Right cardiac atrium (tissue), 5 donors: ENCODE data around the gene IFFO2. TPM values are rescaled to one million over a fixed set of nuclear protein-coding genes. Genes with fewer than 3 reads are reported as not detected.
A peak's percentile ranks its signal among the peaks of the same experiment; 100 is the strongest.

Source experiments
- ATAC-seq, 2 donors: fragments of 200-7000 bp; cut with Tn5 transposase; one replicate each; pipeline versions ENCODE4 v1.8.0 to v1.9.1; 2020; ENCODE audit warnings: moderate library complexity in 2 of 2, mild to moderate bottlenecking in 1 of 2
- DNase-seq, 3 donors: peaks; one replicate each; pipeline ENCODE4 v3.0.0-alpha.2; 2020
- H3K27ac ChIP-seq: one replicate; pipeline ENCODE4 v1.5.1; 2013; ENCODE audit warnings: mild to moderate bottlenecking, low read length, control low read depth, moderate library complexity
- H3K27me3 ChIP-seq: one replicate; pipeline ENCODE4 v1.6.1; 2013; ENCODE audit not compliant: control insufficient read depth, insufficient read depth
- H3K4me1 ChIP-seq: one replicate; pipeline ENCODE4 v1.6.1; 2013; ENCODE audit warnings: low read length; ENCODE audit not compliant: control insufficient read depth, insufficient read depth
- H3K4me3 ChIP-seq: one replicate; pipeline ENCODE4 v1.5.1; 2013; ENCODE audit warnings: low read length, control low read depth
- H3K9me3 ChIP-seq: one replicate; pipeline ENCODE4 v1.6.1; 2013; ENCODE audit warnings: low read length; ENCODE audit not compliant: control insufficient read depth
- WGBS: extraction: QIAGEN DNeasy Blood & Tissue Kit; methylation state at CpG from one replicate; pipeline ENCODE4 v1.1.7; 2013; 5-methylcytosine and 5-hydroxymethylcytosine counted together
- intact Hi-C, 4 donors: fragments of 100-400 bp; cut with DNase I; formaldehyde crosslinking; loops; one replicate each; pipeline versions ENCODE4 v1.11.0 to v1.14.0; 2022 to 2023
- long read RNA-seq, 4 donors: library from polyadenylated mRNA; unstranded; transcript quantifications; one replicate each; pipeline ENCODE4 v2.0.0, GENCODE V29; 2020 to 2021
- polyA plus RNA-seq: library from polyadenylated mRNA; stranded (reverse); fragments of 200-250 nt; gene quantifications from one replicate; pipeline ENCODE4 v1.2.3, GENCODE V29; 2013
- total RNA-seq, 4 donors: library from RNA; stranded (reverse); fragmentation: NEBNext Ultra II Directional; extraction: Animal tissue kit (Norgen Biotek cat#: 25700); gene quantifications; one replicate each; pipeline ENCODE4 v1.2.1, GENCODE V29; 2021
- donor health status: healthy with polysubstance abuse.
- donor health status: DM: no; HTN: yes; CAD: no.
- donor health status: DM: no; HTN: no; CAD: no.
- donor health status: DM: no; HTN: yes; CAD: no; lungs with severe emphysema.
- donor health status: DM: yes; HTN: yes; CAD: no.

Gene IFFO2
- total RNA-seq (10 to 100 TPM in 1 of 4 donors, 1 to 10 TPM in 3; 6.7 to 12.7 (median 8.1) TPM), polyA plus RNA-seq (5.0 TPM)
- long read RNA-seq, donor 1, full-length matches to known transcripts: 2 of 3 reads
- long read RNA-seq, donor 1, partial matches to known transcripts: 0 of 3 reads
- long read RNA-seq, donor 1, other reads (novel, unspliced or antisense): 1 of 3 reads
- long read RNA-seq, donor 2: 0 reads
- long read RNA-seq, donor 3, partial matches to known transcripts: 0 of 1 reads
- long read RNA-seq, donor 3, other reads (novel, unspliced or antisense): 1 of 1 reads
- long read RNA-seq, donor 4, full-length matches to known transcripts: 2 of 3 reads
- long read RNA-seq, donor 4, partial matches to known transcripts: 0 of 3 reads
- long read RNA-seq, donor 4, other reads (novel, unspliced or antisense): 1 of 3 reads

DNA sequence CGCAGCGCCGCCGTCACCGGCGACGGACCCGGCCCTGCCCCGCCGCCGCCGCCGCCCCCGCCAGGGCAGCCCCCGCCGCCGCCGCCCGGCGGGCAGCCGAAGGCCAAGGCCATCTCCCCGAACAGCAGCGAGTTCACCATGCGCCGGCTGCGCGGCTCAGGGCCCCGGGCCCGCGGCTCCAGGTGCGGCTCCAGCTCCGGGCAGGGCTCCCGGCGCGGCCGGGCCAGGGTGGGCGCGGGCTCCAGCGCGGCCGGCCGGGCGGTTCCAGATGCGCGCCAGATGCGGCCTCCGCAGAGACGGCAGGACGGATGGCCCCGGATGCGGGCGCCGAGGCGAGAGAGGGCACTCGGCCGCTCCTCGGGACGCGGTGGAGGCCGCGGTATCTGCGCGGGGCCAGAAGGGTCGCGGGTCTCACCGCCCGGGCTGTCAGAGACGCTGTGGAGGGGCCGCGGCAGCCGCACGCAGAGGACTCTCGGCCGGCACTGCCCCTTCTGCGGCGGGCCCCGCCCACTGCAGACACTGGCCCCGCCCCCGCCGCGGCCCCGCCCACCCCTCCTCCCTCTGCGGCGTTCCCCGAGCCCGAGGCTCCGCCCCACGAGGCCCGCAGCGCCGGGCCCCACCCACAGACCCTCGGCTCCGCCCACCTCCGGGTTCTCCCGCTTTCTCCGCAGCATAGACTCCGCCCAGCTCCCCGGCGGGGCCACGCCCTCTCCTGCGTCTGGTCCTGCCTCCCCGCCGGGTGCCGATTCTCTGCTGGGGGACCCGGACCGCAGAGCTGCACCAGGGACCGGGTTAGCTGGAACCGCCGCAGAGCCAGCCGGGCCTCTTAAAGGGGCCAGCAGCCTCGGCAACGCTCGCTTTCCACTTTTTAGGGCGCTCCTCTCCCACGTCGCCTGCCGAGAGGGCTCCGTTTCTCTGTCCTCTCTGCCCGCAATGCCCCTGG lies at the start of gene IFFO2:
Gene IFFO2, minus strand, starts transcription at position 484 of the 943 bp plus-strand sequence. Its CDS starts 344 bp downstream, at position 140.
- Histone ChIP-seq H3K4me3 (peak within 1 kb of the TSS; percentile 86), H3K27ac (peak within 1 kb of the TSS; percentile 70), H3K4me1 (peaks cover 6% of the 10 kb centered on the region), H3K9me3 (no peaks in the 10 kb centered on the region), H3K27me3 (no peaks in the 10 kb centered on the region)
- DNase-seq (peak; percentile 98 to 100 (median 99)), ATAC-seq (peak; percentile 98)
- intact Hi-C loops: loop anchor here in 2 of 4 donors (5.0 kb wide), 1 partner anchor 49 kb away; no protein-coding TSS in a partner anchor
- WGBS: under 1% methylated on average over 118 of the region's 119 CpGs

DNA sequence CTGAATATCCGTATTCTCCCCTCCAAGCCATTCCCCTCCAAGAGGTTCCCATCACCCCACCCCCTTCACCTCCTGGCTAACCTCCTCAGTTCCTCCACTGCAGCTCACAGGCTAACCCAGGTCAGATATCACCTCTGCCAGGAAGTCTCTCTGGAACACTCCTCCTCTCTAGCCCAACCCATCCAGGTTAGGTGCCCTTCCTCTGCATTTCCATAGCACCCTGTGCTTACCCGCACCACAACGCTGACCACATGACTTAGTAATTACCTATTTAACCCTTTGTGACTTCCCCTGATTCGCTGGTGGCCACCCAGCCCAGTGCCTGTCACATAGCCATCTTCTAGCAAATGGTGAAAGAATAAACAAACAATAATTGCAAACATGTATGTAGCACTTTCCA lies 49.5 kb upstream of the IFFO2 start:
- no peak for DNase-seq
- H3K4me1 ChIP-seq: no peaks in the 10 kb centered on the region
- H3K27me3 ChIP-seq: no peaks in the 10 kb centered on the region
- intact Hi-C loops: no loop called here
- WGBS: 42% methylated on average over 4 of the region's 4 CpGs
- no peak for ATAC-seq
- H3K4me3 ChIP-seq: no peak overlapping the region
- no peaks in the 10 kb centered on the region for H3K9me3 ChIP-seq
- H3K27ac ChIP-seq: no peak overlapping the region

DNA sequence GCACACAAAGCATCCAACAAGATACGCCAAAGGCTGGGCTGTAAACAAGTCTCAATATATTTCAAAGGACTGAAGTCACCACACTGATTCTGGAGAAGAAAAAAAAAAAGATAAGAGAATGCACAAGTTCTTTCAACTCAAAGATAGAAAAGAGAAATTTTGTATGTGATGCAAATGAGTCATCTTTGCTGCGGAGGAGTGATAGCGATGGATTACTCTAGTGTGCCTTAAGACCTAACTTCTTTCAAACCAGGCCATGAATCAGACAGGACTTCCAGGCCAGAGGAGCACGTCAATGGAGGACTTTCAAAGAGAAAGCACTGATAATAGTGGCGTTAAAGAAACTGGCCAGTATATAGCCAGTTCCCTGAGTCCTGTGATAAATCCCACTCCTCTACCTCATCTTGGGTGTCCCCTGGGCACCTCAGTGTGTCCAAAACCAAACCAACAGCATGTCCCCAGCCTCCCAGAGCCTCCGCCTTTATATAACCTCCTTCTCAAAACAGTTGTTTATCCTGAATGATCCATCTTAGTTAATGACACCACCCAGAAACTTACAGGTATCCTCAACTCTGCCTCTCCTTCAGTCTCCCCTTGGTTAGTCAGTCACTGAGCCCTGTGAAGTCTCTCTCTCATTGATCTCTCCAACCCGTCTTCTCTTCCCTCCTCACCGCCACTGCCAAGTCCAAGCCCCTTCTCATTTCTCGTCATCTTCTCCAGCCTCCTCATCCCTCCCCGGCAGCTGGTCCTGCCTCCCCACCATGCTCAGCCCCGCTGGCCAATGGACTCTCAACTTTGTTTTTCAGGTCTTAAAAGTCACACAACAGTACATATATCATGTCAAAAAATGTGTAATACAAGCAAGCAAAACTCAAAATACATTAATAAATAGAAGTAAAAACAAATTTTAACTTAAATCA lies 47.2 kb upstream of the IFFO2 start:
- WGBS: 83% methylated on average over 11 of the region's 11 CpGs
- no peaks in the 10 kb centered on the region for H3K9me3 ChIP-seq
- intact Hi-C loops: no loop called here

DNA sequence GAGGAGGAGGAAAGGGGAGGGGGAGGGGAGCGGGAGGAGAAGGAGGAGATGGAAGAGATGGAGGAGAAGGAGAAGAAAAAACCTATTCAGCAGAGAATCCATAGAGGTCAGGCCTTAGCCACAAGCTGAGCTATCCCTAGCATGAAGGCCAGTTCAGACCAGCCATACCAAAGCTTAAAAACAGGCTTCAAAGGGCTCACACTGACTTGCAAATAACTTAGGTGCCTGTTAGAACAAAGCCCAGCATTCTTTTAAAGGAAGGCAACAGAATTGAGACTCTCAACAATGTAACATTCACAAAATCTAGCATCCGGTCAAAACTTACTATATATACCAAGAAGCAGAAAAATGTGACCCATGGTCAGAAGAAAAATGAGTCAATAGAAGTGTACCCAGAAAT lies 43.6 kb upstream of the IFFO2 start:
- Histone ChIP-seq H3K9me3 (no peaks in the 10 kb centered on the region), H3K4me3 (no peak overlapping the region), H3K27me3 (no peaks in the 10 kb centered on the region), H3K4me1 (no peaks in the 10 kb centered on the region), H3K27ac (no peak overlapping the region)
- no peak for DNase-seq
- ATAC-seq: no peak
- WGBS: 77% methylated on average over 2 of the region's 2 CpGs
- intact Hi-C loops: no loop called here

More for the DNA sequence above, 47.2 kb upstream of the IFFO2 start:
- no peaks in the 10 kb centered on the region for H3K27me3 ChIP-seq
- DNase-seq (no peak), ATAC-seq (no peak)
- H3K4me1 ChIP-seq: no peaks in the 10 kb centered on the region
- no peak overlapping the region for H3K4me3 ChIP-seq
- no peak overlapping the region for H3K27ac ChIP-seq

DNA sequence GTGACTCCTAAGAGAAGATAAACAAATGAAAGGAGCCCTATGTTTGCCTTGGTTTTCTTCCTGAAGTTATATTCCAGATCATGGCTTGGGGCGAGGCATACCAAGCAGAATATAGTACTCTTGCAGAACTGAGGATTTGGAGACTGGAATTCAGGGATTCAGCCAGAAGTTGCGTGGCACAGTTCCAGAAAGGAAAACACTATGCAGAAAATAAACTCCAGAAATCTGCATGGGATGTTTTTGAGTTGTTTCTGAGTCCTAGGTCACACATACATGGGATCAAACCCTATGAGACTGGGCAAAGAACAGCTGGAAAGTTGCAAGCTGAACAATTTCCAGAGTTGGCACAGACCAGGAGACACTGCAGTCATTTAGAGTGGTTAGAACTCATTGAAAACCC lies 42.9 kb upstream of the IFFO2 start:
- Histone ChIP-seq H3K27ac (no peak overlapping the region), H3K9me3 (no peaks in the 10 kb centered on the region), H3K4me1 (no peaks in the 10 kb centered on the region), H3K4me3 (no peak overlapping the region), H3K27me3 (no peaks in the 10 kb centered on the region)
- 39% methylated on average over 2 of the region's 2 CpGs for WGBS
- DNase-seq (no peak), ATAC-seq (peak in 1 of 2 donors; percentile 56)
- intact Hi-C loops: no loop called here

DNA sequence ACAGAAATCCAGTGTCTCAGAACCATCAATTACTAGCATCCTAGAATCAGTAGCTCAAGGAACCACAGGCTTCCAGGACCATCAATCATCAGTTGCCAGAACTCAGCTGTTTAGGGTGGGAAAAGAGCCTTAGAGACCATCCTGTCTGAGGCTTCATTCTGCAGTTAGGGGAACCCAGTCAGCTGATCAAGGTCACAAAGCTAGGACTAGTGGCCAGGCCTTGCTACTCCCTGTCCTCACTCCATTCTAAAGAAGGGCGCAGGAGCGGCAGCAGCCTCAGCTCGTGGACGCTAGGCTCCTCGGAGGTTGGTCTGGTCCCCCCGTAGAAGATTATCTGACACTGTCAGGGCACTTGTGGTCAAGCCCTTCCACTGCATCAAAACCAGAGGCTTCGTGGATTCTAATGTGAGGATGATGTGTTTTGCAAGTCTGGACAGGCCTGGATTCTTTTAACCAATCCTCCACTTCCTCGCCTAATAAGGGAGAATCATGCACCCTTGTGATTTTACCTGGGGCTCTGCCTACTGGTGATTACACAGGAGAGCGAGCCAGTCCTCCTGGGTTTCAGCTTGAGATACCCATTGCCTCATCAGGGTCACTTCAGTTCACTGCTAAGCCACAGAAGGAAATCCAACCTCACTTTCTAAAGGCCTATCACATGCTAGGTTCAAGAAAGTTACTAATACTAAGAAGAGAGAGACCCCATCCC lies 41.7 kb upstream of the IFFO2 start:
- no peak for ATAC-seq
- Histone ChIP-seq H3K4me1 (no peaks in the 10 kb centered on the region), H3K27me3 (no peaks in the 10 kb centered on the region), H3K4me3 (no peak overlapping the region), H3K9me3 (no peaks in the 10 kb centered on the region), H3K27ac (no peak overlapping the region)
- 90% methylated on average over 9 of the region's 9 CpGs for WGBS
- intact Hi-C loops: no loop called here
- DNase-seq: no peak

DNA sequence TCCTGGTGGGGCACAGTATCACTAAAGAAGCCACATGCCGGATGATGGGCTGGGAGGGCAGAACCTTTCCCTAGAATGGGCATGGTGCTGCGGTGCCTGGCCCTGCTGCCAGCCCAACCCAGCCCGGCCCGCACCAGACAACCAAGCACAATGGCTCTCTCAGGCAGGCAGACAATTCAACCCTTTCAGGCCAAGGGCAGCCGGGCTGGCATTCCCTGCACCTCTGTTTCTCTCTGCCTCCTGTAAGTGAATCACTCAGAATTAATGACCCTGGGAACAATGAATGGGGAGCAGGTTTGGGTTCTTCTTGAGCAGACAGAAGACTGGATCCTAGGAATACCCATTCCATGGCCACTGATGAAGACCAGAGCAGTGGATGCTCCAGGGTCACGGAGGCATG lies 41.0 kb upstream of the IFFO2 start:
- Histone ChIP-seq H3K4me3 (no peak overlapping the region), H3K4me1 (no peaks in the 10 kb centered on the region), H3K27me3 (no peaks in the 10 kb centered on the region), H3K27ac (no peak overlapping the region), H3K9me3 (no peaks in the 10 kb centered on the region)
- 92% methylated on average over 6 of the region's 6 CpGs for WGBS
- DNase-seq: no peak
- no peak for ATAC-seq
- intact Hi-C loops: no loop called here

DNA sequence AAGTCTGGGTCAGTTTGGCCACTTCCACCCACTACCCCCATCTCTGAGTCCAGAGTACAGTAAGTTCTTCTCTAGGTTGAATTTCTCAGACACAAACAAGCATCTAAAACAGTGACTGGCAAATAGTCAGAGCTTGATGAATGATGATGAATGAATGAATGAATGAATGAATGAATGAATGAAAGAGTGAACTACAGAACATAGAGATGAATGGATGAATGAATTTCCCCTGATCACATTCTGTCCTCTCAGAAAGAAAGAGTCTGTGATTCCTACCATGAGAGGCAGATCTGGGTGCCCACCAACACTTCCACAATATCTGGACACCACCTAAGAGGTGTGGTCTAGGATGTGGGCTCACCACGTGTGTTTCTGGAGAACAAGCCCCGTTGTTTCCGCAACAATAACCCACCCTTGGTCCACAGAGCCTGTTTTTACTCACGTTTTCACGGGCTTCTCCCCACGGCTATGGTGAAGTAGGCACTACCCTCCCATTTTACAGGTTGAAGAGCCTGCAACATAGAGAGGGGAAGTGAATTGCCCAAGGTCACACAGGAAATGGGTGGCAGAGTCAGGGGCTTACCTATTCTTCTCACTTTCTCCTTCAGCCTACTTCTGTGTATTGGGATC lies 40.2 kb upstream of the IFFO2 start:
- Histone ChIP-seq H3K27ac (no peak overlapping the region), H3K9me3 (no peaks in the 10 kb centered on the region), H3K4me3 (no peak overlapping the region), H3K4me1 (no peaks in the 10 kb centered on the region), H3K27me3 (no peaks in the 10 kb centered on the region)
- intact Hi-C loops: no loop called here
- DNase-seq: no peak
- WGBS: 86% methylated on average over 6 of the region's 6 CpGs
- ATAC-seq: no peak

DNA sequence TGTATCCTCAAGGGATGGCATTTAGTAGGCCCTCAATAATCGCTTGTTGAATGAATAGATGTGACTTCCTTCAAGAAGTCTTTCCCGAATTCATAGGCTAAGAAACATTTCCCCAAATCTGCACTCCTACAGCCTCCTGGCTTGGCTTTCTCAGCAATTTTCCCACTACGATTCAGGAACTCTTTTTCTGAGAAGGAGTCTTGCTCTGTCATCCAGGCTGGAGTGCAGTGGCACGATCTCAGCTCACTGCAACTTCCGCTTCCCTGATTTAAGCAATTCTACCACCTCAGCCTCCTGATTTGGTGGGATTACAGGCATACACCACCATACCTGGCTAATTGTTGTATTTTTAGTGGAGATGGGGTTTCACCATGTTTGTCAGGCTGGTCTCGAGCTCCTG lies 37.9 kb upstream of the IFFO2 start:
- ATAC-seq: no peak

DNA sequence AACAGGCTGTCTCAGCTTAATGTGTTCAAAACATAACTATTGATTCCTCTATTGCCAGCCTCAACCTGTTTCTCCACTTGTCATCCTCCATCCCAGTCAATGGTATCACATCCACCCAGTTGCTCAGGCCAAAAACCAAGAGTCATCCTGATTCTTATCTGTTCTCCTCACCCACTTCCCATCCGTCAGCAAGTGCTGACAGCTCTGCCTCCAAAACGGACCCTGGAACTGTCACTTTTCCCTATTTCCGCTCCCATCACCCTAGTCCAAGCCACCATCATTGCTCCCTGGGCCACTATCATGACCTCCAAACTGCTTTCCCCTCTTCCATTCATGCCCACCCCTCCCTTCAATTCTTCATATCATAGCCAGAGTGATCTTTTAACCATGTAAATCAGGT lies 36.2 kb upstream of the IFFO2 start:
- H3K27me3 ChIP-seq: no peaks in the 10 kb centered on the region
- ATAC-seq: no peak
- no peaks in the 10 kb centered on the region for H3K9me3 ChIP-seq
- no peak for DNase-seq
- intact Hi-C loops: no loop called here
- no peaks in the 10 kb centered on the region for H3K4me1 ChIP-seq
- WGBS: 57% methylated on average over 3 of the region's 3 CpGs
- no peak overlapping the region for H3K4me3 ChIP-seq
- H3K27ac ChIP-seq: no peak overlapping the region

More for the DNA sequence above, 37.9 kb upstream of the IFFO2 start:
- WGBS: 83% methylated on average over 6 of the region's 6 CpGs
- H3K27ac ChIP-seq: no peak overlapping the region
- no peak for DNase-seq
- H3K4me1 ChIP-seq: no peaks in the 10 kb centered on the region
- H3K27me3 ChIP-seq: no peaks in the 10 kb centered on the region
- intact Hi-C loops: no loop called here
- H3K9me3 ChIP-seq: no peaks in the 10 kb centered on the region
- no peak overlapping the region for H3K4me3 ChIP-seq
